IPS-11a (cell line): Measurements from ENCODE around the gene CSK.
"Not testable (repeated sequence)": the region's sequence is repeated elsewhere in the genome, so short reads cannot be mapped to it uniquely, and the experiment has no call there.

ENCODE experiments used
- H3K4me3 ChIP-seq: one replicate; pipeline ENCODE4 v1.5.1; 2013; ENCODE audit warnings: low read depth, low read length, control low read depth

The CSK gene

DNA sequence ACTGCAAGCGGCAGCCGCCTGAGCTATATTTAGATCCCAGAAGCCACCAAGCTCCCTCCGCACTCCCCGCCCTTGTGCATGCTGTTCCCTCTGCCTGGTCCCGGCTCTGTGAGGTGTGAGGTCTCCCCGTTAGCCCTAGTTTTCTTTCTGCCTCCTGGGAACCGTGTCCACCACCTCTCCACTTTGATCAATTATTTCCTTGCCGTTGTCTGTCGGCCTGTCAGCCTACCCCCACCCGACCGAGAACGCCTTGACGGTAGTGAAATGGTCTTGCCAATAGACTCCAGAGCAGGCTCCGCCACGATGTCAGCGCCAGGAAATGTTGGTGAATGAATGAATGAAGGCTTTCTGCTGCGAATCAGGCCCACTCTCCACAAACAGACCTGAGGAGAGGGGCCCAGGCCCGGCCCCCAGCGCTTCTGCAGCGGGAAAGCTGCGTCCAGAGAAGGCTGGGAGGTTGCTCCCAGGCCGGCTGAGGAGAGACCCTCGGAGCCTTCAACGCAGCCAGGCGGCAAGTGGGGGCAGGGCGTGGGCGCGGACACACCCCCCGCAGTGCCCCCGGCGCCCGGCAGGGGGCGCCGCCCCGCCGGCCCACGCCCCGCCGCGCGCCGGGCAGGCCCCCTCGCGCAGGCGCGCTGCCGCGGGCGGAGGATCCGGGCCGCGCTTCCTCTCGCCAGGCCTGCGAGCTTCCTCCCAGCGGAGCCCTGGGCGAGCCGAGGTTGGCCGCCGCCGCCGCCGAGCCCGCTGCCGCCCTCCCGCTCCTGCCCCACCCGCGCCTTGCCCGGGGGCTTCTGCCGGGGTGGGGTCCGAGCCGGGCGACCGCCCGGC is at the start of gene CSK:
Gene CSK (plus strand): TSS at position 650 of the 828 bp plus-strand sequence. CDS start 16,218 bp downstream, outside the sequence.
- peak within 1 kb of the TSS; percentile 66 for H3K4me3 ChIP-seq

DNA sequence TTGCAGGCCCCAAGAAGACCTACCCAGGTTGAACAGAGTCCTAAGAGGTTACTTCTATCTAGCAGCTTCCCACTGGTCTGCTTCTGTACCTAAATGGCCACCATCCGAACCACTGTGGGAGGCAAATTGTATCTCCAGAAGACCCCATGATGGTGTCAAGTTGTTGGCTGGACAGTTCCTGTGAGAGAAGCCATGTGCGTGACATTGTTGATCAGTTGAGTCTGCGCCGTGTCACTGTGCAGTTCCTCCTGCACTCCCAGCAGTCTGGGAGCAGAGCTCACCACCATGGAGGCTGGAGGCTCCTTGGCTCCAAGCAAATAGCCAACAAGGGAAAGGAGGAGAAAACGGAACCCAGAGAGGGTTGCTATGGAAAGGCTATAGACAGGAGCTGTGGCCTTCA is 49.0 kb upstream of the CSK start:
- no peak overlapping the region for H3K4me3 ChIP-seq

DNA sequence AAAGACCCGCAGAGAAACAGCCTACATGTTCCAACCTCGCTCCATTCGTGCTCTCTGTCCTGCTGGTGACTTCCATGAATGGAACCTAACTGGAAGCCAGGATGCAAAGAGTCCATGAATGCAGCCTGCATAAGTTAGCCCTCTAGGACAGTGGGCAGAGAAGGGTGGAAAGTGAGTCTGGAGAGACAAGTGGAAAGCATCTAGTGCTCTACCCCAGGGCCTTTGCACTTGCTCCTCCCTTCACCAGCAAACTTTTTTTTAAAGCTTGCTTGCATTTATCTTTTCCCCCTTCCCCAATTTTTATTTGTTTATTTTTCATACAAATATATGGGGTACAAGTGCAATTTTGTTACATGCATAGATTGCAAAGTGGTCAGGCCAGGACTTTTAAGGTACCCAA is 48.6 kb upstream of the CSK start:
- H3K4me3 ChIP-seq = no peak overlapping the region

DNA sequence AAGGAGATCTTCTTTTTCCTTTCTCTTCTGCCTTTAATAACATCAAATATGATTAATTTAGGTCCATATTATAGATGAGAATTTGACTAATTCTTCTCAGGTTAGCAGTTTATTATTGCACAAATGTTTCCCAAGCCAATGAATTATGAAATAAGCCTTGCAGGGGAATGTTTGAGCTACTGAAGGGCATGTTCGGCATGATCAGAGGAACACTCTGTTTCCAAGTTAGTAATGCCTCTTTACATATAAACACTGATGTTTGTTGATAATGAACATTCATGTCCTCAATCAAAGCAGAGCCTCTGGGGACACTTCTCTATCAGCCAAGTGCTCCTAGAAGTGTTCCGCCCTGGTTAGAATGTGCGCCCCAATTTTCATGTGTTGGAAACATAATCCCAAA is 46.6 kb upstream of the CSK start:
- H3K4me3 ChIP-seq = no peak overlapping the region

DNA sequence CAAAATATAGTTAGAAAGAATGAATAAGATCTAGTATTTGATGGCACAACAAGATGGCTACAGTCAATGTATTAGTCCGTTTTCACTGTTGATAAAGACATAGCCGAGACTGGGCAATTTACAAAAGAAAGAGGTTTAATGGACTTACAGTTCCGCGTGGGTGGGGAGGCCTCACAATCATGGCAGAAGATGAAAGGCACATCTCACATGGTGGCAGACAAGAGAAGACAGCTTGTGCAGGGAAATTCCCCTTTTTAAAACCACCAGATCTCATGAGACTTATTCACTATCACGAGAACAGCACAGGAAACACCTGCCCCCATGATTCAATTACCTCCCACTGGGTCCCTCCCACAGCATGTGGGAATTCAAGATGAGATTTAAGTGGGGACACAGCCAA is 43.6 kb upstream of the CSK start:
- not testable (repeated sequence) for H3K4me3 ChIP-seq

DNA sequence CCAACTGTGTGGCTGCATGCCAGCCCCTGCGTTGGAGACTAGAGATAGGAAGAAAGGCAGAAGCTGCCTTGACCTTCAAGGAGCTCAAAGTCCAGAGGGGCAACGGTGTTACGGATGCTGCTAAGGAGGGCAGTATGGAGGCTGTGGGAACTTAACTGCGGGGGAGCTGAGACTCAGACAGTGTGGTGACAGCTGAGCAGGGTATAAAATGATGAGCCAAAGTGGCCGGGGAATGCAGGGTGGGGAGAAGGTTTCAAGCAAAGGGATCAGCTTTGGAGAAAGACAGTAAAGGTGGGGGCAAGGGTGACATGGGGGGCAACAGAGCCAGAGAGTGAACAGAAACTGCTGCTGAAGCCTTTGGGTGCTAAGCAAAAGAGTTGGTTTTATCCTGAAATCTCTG is 39.5 kb upstream of the CSK start:
- H3K4me3 ChIP-seq = no peak overlapping the region

DNA sequence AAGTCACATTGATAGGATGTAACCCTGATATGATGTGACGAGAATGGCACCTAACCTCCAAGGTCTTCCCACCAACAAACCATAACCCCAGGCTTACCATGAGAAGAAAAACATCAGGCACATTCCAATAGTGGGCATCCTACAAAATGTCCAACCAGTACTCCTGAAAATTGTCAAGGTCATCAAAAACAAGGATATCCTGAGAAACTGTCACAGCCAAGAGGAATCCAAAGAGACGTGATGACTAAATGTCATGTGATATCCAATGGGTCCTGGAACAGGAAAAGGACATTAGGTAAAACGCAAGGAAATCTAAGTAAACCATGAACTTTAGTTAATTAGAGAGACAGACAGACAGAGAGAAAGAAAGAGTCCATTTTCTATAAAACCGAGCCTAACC is 35.5 kb upstream of the CSK start:
- H3K4me3 ChIP-seq = no peak overlapping the region

DNA sequence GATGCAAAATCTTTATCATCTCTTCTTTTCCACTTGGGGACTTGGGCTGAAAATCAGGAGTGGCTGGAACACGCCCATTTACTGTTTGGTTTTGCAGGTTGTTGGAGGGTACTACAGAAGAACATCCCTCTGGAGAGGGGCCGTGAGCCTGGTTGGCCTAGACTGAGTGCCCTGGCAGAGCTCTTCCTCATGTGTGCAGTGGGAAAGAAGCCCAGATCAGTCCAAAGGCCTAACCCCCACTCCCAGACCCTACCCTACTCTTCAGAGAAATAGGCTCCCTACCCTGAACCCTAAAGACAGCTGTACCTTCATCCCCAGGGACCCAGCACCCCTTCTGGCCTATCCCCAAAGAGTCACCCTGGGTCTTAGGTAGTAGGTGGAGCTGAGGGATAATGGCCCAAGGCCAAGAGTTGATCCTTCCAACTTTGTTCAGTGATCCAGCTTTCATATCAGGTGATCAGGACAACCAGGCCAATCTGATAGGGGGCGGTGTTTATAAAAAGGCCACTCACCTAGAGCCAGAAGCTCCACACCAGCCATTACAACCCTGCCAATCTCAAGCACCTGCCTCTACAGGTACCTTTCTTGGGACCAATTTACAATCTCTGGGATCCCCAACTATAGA is 33.4 kb upstream of the CSK start, which contains the start of gene CYP1A2:
Gene CYP1A2 (plus strand): TSS at position 524 of the 625 bp plus-strand sequence. CDS start 894 bp downstream, outside the sequence.
- H3K4me3 ChIP-seq = no peak within 1 kb of the TSS

DNA sequence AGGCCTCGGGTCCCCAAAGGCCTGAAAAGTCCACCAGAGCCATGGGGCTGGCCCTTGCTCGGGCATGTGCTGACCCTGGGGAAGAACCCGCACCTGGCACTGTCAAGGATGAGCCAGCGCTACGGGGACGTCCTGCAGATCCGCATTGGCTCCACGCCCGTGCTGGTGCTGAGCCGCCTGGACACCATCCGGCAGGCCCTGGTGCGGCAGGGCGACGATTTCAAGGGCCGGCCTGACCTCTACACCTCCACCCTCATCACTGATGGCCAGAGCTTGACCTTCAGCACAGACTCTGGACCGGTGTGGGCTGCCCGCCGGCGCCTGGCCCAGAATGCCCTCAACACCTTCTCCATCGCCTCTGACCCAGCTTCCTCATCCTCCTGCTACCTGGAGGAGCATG is 32.0 kb upstream of the CSK start:
- H3K4me3 ChIP-seq = no peak overlapping the region

DNA sequence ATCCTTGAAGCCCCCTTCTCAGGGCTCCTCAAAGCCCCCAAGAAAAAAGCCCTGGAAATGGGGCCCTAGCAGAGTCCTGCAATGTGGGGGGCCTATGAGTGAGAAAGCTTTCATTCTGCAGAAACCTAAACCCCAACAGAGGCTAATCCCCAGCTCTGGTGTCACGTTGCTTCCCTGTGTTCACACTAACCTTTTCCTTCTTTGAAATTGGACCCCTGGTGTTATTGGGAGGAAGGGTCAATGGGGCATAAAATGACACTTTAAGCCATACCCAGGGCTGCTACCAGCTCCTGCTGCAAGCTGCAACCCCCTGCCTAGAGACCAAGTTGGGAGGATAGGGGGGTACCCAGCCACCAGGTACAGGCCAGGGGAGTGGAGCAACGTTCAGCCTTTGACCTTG is 31.1 kb upstream of the CSK start:
- no peak overlapping the region for H3K4me3 ChIP-seq

DNA sequence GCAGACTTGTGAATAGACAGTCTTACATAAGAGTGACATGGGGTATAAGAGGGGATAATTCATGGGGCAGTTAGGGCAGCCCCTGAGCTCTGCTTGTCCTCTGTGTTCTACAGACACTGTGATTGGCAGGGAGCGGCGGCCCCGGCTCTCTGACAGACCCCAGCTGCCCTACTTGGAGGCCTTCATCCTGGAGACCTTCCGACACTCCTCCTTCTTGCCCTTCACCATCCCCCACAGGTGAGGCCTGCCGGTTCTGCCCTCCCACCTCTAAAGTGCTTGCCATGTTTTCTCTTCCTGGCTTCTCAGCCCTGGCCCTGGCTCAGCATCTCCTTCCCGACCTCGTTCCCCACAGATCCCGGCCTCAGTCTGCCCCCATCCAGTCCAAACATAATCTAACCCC is 29.9 kb upstream of the CSK start:
- H3K4me3 ChIP-seq = no peak overlapping the region

DNA sequence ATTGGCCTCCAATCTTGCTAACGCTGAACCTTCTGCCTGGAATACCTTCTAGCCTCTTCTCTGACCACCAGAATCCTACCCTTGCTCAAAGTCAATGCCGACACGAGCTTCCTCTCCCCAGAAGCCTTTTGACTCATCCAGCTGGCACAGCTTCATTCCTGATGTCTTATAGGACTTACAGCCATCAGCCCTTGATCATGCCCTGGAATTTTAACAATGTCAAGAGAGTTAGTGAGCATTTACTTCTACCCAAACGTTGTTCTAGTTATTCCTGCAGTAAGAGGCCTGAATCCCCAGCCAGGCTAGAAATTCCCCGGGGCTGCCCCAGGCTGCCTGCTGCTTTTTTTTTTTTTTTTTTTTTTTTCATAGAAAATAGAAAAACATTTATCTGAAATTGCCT is 29.3 kb upstream of the CSK start:
- H3K4me3 ChIP-seq = no peak overlapping the region

DNA sequence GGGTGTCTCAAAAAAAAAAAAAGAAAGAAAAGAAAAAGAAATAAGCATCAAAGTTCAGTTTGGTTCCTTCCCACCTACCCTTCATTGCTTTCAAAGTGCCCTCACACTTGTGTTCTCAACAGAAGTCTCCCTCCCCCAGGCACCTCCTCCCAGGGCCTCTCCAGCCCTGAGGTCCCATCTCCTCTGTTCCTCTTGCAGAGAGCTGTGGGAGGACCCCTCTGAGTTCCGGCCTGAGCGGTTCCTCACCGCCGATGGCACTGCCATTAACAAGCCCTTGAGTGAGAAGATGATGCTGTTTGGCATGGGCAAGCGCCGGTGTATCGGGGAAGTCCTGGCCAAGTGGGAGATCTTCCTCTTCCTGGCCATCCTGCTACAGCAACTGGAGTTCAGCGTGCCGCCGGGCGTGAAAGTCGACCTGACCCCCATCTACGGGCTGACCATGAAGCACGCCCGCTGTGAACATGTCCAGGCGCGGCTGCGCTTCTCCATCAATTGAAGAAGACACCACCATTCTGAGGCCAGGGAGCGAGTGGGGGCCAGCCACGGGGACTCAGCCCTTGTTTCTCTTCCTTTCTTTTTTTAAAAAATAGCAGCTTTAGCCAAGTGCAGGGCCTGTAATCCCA is 27.2 kb upstream of the CSK start:
- H3K4me3 ChIP-seq = no peak overlapping the region

DNA sequence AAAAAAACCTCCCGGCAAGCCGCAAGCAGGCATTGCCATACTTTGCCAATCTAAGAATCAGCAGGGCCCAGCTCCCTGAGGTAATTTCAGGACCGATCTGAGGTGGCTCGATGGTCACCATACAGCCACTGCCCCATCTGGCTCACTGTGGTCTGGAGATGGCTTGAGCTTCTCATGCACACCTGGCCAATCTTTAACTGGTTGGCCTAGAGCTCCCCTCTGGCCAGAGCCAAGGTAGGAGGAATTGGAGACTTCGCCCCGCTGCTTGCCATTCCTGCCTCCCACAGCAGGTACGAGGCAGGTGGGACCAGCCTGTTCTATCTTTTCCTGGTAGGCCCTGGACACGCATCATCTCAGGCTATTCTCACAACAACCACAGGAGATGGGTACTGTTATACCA is 23.1 kb upstream of the CSK start:
- no peak overlapping the region for H3K4me3 ChIP-seq

DNA sequence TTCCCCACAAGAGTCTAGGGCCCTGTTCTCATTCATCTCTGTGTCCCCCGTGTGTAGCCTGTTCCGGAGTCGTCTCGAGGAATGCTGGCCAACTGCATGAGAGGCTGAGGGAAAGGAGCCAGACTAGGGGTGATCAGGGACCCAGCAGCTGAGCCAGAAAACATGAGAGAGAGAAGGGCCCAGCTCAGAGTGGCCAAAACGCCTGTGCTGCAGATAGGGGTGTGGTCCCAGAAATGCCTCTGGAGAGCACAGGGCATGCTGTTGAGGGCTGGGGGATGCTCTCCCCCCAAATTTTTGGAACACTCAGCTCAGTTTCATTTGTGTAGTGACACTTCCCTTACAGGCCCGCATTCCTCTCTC is 19.1 kb upstream of the CSK start:
- no peak overlapping the region for H3K4me3 ChIP-seq

DNA sequence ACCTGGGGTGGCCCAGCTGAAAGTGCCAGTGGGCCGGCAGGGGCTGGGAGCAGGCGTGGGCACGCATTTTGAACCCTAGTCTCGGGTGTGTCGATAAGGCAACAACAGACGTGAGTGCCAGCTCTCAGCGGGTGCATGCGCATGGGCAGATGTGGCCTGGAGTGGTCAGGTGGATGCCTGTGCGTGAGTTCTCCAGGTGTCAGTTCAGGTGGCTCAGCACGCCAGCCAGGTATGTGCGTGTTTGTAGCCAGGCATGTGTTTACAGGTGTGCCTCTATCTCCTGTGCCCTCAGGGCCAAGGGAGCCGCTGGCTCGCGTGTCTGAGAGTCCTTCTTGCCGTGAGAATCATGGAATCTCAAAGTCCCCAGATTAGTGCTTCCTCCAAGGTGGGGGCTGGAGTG is 18.5 kb upstream of the CSK start:
- H3K4me3 ChIP-seq = no peak overlapping the region

DNA sequence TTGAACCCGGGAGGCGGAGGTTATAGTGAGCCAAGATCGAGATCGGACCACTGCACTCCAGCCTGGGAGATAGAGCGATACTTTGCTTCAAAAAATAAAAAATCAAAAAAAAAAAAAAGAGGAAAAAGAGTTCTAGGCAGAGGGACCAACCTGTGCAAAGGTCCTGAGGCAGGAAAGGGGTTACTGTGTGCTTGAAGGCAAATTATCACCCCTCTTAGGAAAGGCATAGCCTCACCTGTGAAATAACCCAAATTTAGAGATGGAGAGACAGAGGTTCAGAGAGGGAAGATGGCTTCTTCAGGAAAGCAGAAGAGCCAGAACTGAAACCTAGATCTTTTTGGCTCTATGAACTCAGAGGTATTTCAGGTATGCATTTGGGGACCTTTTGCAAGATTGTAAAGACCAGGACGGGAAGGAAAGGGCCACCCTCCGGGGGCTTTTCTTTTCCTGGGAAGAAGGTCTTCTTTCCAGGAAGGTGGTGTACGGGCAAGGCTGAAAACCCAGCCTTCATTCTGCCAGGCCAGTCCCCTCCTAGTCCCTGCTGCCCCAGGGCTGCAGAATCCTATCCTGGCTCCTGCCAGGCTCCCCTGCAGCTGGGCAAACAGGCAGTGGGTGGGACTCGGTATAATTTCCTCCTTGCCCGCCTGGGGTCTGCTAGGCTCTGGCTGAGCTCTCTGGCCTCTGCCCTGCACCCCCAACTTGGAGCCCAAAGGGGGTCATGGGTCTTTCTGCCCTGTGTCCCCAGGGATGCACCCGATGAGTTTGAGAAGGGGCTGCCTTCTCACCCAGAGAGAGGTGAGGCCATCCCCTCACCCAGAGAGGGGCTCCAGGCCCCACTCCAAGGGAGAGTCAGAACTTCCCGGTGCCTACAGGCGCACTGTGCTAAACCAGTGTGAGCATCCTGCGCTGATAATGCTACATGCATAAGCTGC is 14.4 kb upstream of the CSK start:
- H3K4me3 ChIP-seq = no peak overlapping the region

DNA sequence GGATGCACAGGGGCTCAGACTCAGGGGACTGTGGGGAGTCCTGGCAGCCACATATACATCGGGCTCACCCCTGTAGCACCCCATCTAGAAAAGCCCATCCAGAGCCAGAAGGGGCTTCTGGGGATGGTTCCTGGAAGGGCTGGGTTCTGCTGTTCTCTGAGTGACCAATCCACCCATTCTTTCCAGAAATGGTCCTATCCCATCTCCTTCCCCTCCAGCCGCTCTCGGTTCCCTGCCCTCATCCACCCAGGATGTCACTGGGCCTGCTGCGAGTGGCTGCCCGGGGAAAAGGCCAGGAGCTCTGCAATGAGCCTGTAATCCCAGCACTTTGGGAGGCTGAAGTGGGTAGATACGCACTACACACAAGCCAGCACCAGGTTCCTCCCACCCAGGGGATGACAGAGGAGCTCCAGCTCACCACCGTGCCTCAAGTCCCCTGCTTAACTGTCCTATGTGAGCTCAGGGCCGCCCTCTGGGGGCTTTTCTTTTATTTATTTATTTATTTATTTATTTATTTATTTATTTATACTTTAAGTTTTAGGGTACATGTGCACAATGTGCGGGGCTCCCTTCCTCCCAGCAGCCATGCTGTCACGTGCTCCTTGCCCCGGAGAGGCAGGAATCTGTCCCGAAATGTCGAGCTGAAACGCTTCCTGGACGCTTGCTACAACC is 13.6 kb upstream of the CSK start:
- no peak overlapping the region for H3K4me3 ChIP-seq

DNA sequence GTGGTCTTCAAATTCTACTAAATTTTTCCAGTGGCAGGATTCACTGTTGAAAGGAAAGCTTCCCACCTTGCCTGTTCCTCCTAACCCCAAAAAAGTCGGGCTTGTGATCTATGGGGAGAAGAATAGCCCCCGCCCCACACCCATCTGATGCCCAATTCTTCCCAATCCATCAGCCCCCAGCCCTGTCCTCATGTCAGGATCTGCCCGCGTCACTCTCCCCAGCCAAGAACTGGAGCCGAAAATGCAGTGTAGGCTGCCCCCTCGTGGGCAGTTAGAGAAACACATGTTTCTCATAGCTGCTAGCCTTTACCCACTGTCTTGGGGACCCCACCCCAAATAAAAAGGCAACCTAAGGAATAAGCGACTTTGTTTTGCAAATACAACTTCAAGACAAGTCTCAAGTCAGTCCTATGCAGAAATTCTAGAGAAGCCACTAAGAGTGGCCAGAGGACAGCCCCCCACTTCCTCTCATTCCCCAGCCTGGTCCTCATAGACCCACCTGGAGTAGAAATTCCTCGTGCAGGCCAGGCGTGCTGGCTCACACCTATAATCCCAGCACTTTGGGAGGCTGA is 13.0 kb upstream of the CSK start:
- H3K4me3 ChIP-seq = no peak overlapping the region

DNA sequence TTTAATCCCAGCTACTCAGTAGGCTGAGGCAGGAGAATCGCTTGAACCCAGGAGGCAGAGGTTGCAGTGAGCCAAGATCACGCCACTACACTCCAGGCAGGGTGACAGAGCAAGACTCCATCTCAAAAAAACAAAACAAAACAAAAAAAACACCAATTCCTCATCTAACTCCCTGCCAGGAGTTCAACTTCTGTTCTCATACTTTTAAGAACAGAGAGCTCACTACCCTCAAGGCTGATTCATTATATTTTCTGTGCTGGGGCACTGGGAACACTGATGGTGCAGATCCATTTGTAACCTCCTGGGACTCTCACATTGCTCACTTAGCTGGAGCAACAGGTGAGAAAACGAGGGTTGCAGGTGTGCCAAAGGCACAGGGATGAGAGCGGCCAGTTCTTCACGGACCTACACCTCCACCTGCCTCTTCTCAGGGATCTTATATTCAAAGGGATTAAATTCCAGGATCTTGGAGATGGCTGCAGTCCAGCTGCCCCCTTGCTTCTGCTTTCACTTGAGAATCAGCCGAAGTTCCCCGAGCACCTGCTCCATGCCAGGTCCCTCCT is 12.3 kb upstream of the CSK start:
- no peak overlapping the region for H3K4me3 ChIP-seq
